Mesenchymal stem cell (in vitro differentiated cells and primary cell): ENCODE measurements around the gene LAP3.

ENCODE experiments used
- DNase-seq: peaks from one replicate; pipeline ENCODE4 v3.0.0-alpha.2; 2013
- H2AFZ ChIP-seq: one replicate; pipeline ENCODE4 v1.6.1; 2013; ENCODE audit warnings: low read depth, mild to moderate bottlenecking, control low read depth, inconsistent platforms, low read length, moderate library complexity
- H2AK5ac ChIP-seq: 2 replicates; pipeline ENCODE4 v1.6.1; 2013; ENCODE audit warnings: low read length, moderate library complexity, mild to moderate bottlenecking, inconsistent platforms; ENCODE audit not compliant: severe bottlenecking
- H2BK120ac ChIP-seq: one replicate; pipeline ENCODE4 v1.6.1; 2013; ENCODE audit warnings: low read depth, mild to moderate bottlenecking, inconsistent platforms, low read length, moderate library complexity
- H2BK12ac ChIP-seq, 2 experiments: one replicate each; pipeline ENCODE4 v1.6.1; 2013; ENCODE audit warnings: inconsistent platforms in 2 of 2, low read length in 2 of 2, mild to moderate bottlenecking in 2 of 2, moderate library complexity in 2 of 2, control low read depth in 1 of 2
- H2BK15ac ChIP-seq: one replicate; pipeline ENCODE4 v1.6.1; 2013; ENCODE audit warnings: mild to moderate bottlenecking, low read depth, inconsistent platforms; ENCODE audit not compliant: poor library complexity, severe bottlenecking
- H2BK5ac ChIP-seq: 2 replicates; pipeline ENCODE4 v1.6.1; 2013; ENCODE audit warnings: low read depth, mild to moderate bottlenecking, low read length, control low read depth, inconsistent platforms; ENCODE audit not compliant: poor library complexity, severe bottlenecking
- H3K14ac ChIP-seq, 2 experiments: one replicate each; pipeline ENCODE4 v1.6.1; 2013; ENCODE audit warnings: inconsistent platforms in 2 of 2, low read length in 2 of 2, control low read depth in 1 of 2, mild to moderate bottlenecking in 1 of 2, moderate library complexity in 1 of 2
- H3K18ac ChIP-seq, 2 experiments: one replicate each; pipeline ENCODE4 v1.6.1; 2013; ENCODE audit warnings: inconsistent platforms in 2 of 2, low read length in 2 of 2, control low read depth in 1 of 2, low read depth in 1 of 2, mild to moderate bottlenecking in 1 of 2
- H3K23ac ChIP-seq, 2 experiments: one replicate each; pipeline ENCODE4 v1.6.1; 2013; ENCODE audit warnings: inconsistent platforms in 2 of 2, low read length in 2 of 2, mild to moderate bottlenecking in 2 of 2, moderate library complexity in 2 of 2, control low read depth in 1 of 2
- H3K27ac ChIP-seq: 2 replicates; pipeline ENCODE4 v1.5.1; 2013; ENCODE audit warnings: mild to moderate bottlenecking, moderate library complexity, low read length, control low read depth, inconsistent platforms; ENCODE audit not compliant: poor library complexity, severe bottlenecking
- H3K27me3 ChIP-seq, 2 experiments: 2 replicates each; pipeline versions ENCODE4 v1.6.1 to v1.7.0; 2013; ENCODE audit warnings: low read length in 2 of 2, mild to moderate bottlenecking in 2 of 2, moderate library complexity in 2 of 2, control low read depth in 1 of 2, inconsistent platforms in 1 of 2; ENCODE audit not compliant: control insufficient read depth in 1 of 2, insufficient read depth in 1 of 2
- H3K36me3 ChIP-seq, 2 experiments: 2 replicates each; pipeline versions ENCODE4 v1.6.1 to v1.7.0; 2013; ENCODE audit warnings: low read length in 2 of 2, control low read depth in 1 of 2, inconsistent platforms in 1 of 2, low read depth in 1 of 2, mild to moderate bottlenecking in 1 of 2; ENCODE audit not compliant: insufficient read depth in 2 of 2, control insufficient read depth in 1 of 2
- H3K4ac ChIP-seq, 2 experiments: one replicate each; pipeline ENCODE4 v1.6.1; 2013; ENCODE audit warnings: inconsistent platforms in 2 of 2, low read length in 2 of 2, mild to moderate bottlenecking in 2 of 2, moderate library complexity in 2 of 2, control low read depth in 1 of 2, low read depth in 1 of 2
- H3K4me1 ChIP-seq: 2 replicates; pipeline ENCODE4 v1.6.1; 2013; ENCODE audit warnings: low read depth, low read length, control low read depth; ENCODE audit not compliant: control insufficient read depth, insufficient read depth
- H3K4me2 ChIP-seq: 2 replicates; pipeline ENCODE4 v1.6.1; 2013; ENCODE audit warnings: low read length, mild to moderate bottlenecking, inconsistent platforms; ENCODE audit not compliant: poor library complexity, severe bottlenecking
- H3K4me3 ChIP-seq, 2 experiments: 2 replicates each; pipeline versions ENCODE4 v1.5.1 to v1.7.0; 2013; ENCODE audit warnings: low read length in 2 of 2, mild to moderate bottlenecking in 2 of 2, control low read depth in 1 of 2, low read depth in 1 of 2; ENCODE audit not compliant: insufficient read depth in 1 of 2
- H3K79me1 ChIP-seq: replicated peaks from 2 replicates; pipeline ENCODE4 v1.6.1; 2013; ENCODE audit warnings: mild to moderate bottlenecking, control low read depth, low read length, inconsistent platforms; ENCODE audit not compliant: poor library complexity, severe bottlenecking
- H3K9ac ChIP-seq: 2 replicates; pipeline ENCODE4 v1.7.0; 2013; ENCODE audit warnings: mild to moderate bottlenecking, low read length, moderate library complexity
- H3K9me3 ChIP-seq: 2 replicates; pipeline ENCODE4 v1.7.0; 2013; ENCODE audit warnings: mild to moderate bottlenecking, low read length; ENCODE audit not compliant: control insufficient read depth
- H4K8ac ChIP-seq: one replicate; pipeline ENCODE4 v1.6.1; 2013; ENCODE audit warnings: inconsistent platforms, mild to moderate bottlenecking, low read length, moderate library complexity
- H4K91ac ChIP-seq: one replicate; pipeline ENCODE4 v1.6.1; 2013; ENCODE audit warnings: mild to moderate bottlenecking, low read length, inconsistent platforms
- WGBS: methylation state at CpG from one replicate; pipeline ENCODE4 v1.1.7; 2013; ENCODE audit warnings: mixed read lengths; 5-methylcytosine and 5-hydroxymethylcytosine counted together

The LAP3 gene

GRCh38 chr4:17544831-17545234 lies 32.2 kb upstream of the LAP3 start:
- Histone ChIP-seq H4K91ac (no peak overlapping the region), H2AK5ac (no peak overlapping the region), H2BK5ac (no peak overlapping the region), H2AFZ (no peak overlapping the region), H3K4me1 (no peaks in the 10 kb centered on the region), H2BK120ac (no peak overlapping the region), H3K23ac (no peak overlapping the region), H3K9ac (no peak overlapping the region), H3K18ac (no peak overlapping the region), H3K4me2 (no peak overlapping the region), H2BK15ac (no peak overlapping the region), H4K8ac (no peak overlapping the region), H3K14ac (no peak overlapping the region), H3K4ac (no peak overlapping the region), H3K36me3 (no peaks in the 10 kb centered on the region), H3K9me3 (no peaks in the 10 kb centered on the region), H3K4me3 (no peak overlapping the region), H3K79me1 (no peaks in the 10 kb centered on the region), H3K27ac (no peak overlapping the region), H3K27me3 (peaks cover 3 to 5% of the 10 kb centered on the region in 2 experiments), H2BK12ac (no peak overlapping the region)
- no peak for DNase-seq
- 53% methylated on average over 3 of the region's 3 CpGs for WGBS

GRCh38 chr4:17545374-17546140 lies 31.4 kb upstream of the LAP3 start:
- Histone ChIP-seq H4K8ac (no peak overlapping the region), H3K4me1 (no peaks in the 10 kb centered on the region), H3K27ac (no peak overlapping the region), H2BK12ac (peak overlapping the region in 1 of 2 experiments; percentile 15), H4K91ac (no peak overlapping the region), H3K27me3 (peaks cover under 1 to 1% of the 10 kb centered on the region in 2 experiments), H3K36me3 (no peaks in the 10 kb centered on the region), H3K4me3 (no peak overlapping the region), H2BK120ac (no peak overlapping the region), H3K4ac (no peak overlapping the region), H3K4me2 (no peak overlapping the region), H2BK5ac (no peak overlapping the region), H3K79me1 (no peaks in the 10 kb centered on the region), H3K14ac (no peak overlapping the region), H3K9me3 (no peaks in the 10 kb centered on the region), H3K18ac (no peak overlapping the region), H3K9ac (no peak overlapping the region), H2BK15ac (no peak overlapping the region), H3K23ac (no peak overlapping the region), H2AK5ac (no peak overlapping the region), H2AFZ (no peak overlapping the region)
- no peak for DNase-seq
- WGBS = 84% methylated on average over 9 of the region's 11 CpGs

- H2BK15ac ChIP-seq = no peak overlapping the region
- no peak overlapping the region for H2BK120ac ChIP-seq
- no peak for DNase-seq
- no peak overlapping the region for H3K9ac ChIP-seq
- no peak overlapping the region for H2BK12ac ChIP-seq
- H3K27me3 ChIP-seq = no peaks in the 10 kb centered on the region
- H3K14ac ChIP-seq = no peak overlapping the region
- no peaks in the 10 kb centered on the region for H3K9me3 ChIP-seq
- no peaks in the 10 kb centered on the region for H3K36me3 ChIP-seq
- no peak overlapping the region for H2AFZ ChIP-seq
- H3K4me2 ChIP-seq = no peak overlapping the region
- no peak overlapping the region for H4K8ac ChIP-seq
- H4K91ac ChIP-seq = no peak overlapping the region
- no peaks in the 10 kb centered on the region for H3K4me1 ChIP-seq
- no peak overlapping the region for H3K4ac ChIP-seq
- WGBS = 96% methylated on average over 10 of the region's 10 CpGs
- no peak overlapping the region for H3K18ac ChIP-seq
- H3K4me3 ChIP-seq = no peak overlapping the region
- H2AK5ac ChIP-seq = no peak overlapping the region
- no peak overlapping the region for H2BK5ac ChIP-seq
- no peak overlapping the region for H3K23ac ChIP-seq
- no peak overlapping the region for H3K27ac ChIP-seq
- no peaks in the 10 kb centered on the region for H3K79me1 ChIP-seq
Observed at GRCh38 chr4:17546222-17546621, 30.8 kb upstream of the LAP3 start.

- H2BK15ac ChIP-seq = no peak overlapping the region
- H2BK5ac ChIP-seq = no peak overlapping the region
- no peaks in the 10 kb centered on the region for H3K27me3 ChIP-seq
- H3K4me2 ChIP-seq = no peak overlapping the region
- no peak overlapping the region for H3K23ac ChIP-seq
- no peak overlapping the region for H3K4me3 ChIP-seq
- H3K9me3 ChIP-seq = no peaks in the 10 kb centered on the region
- 85% methylated on average over 12 of the region's 12 CpGs for WGBS
- no peak overlapping the region for H2AK5ac ChIP-seq
- no peak overlapping the region for H3K14ac ChIP-seq
- H3K27ac ChIP-seq = no peak overlapping the region
- no peak overlapping the region for H4K8ac ChIP-seq
- no peak overlapping the region for H4K91ac ChIP-seq
- no peak overlapping the region for H3K18ac ChIP-seq
- H2BK120ac ChIP-seq = no peak overlapping the region
- no peaks in the 10 kb centered on the region for H3K36me3 ChIP-seq
- H2BK12ac ChIP-seq = no peak overlapping the region
- no peak overlapping the region for H3K4ac ChIP-seq
- H3K4me1 ChIP-seq = no peaks in the 10 kb centered on the region
- DNase-seq = no peak
- H3K9ac ChIP-seq = no peak overlapping the region
- no peaks in the 10 kb centered on the region for H3K79me1 ChIP-seq
- H2AFZ ChIP-seq = no peak overlapping the region
Observed at GRCh38 chr4:17546678-17547077, 30.3 kb upstream of the LAP3 start.
